GM21526 (cell line): ENCODE measurements around the gene EFCAB11.

ENCODE experiments used
- ATAC-seq: cut with Tn5 transposase; IDR thresholded peaks from one replicate; pipeline ENCODE4 v1.9.1; 2021; ENCODE audit warnings: moderate library complexity; ENCODE audit not compliant: unreplicated experiment, low FRiP score

Gene EFCAB11

GRCh38 chr14:89954070-89955021 is at the start of gene EFCAB11:
Gene EFCAB11 (minus strand): TSS chr14:89954730. CDS start chr14:89954660, 70 bp downstream.
- ATAC-seq, result peak; percentile 85

GRCh38 chr14:90003526-90004307 is 49.2 kb upstream of the EFCAB11 start:
- ATAC-seq, result no peak

- no peak for ATAC-seq
These were observed 46.4 kb upstream of the EFCAB11 start for GRCh38 chr14:90000935-90001334.

- no peak for ATAC-seq
These were observed 42.4 kb upstream of the EFCAB11 start for GRCh38 chr14:89996963-89997362.

GRCh38 chr14:89992273-89992672 is 37.7 kb upstream of the EFCAB11 start:
- no peak for ATAC-seq

GRCh38 chr14:89990623-89991275 is 36.2 kb upstream of the EFCAB11 start:
- no peak for ATAC-seq

- ATAC-seq, result no peak
These were observed 35.7 kb upstream of the EFCAB11 start for GRCh38 chr14:89990218-89990617.

GRCh38 chr14:89988787-89989186 is 34.3 kb upstream of the EFCAB11 start:
- ATAC-seq, result no peak

- ATAC-seq, result no peak
These were observed 32.6 kb upstream of the EFCAB11 start for GRCh38 chr14:89987161-89987475.

- ATAC-seq, result no peak
These were observed 32.1 kb upstream of the EFCAB11 start for GRCh38 chr14:89986462-89987160.

- no peak for ATAC-seq
These were observed 28.8 kb upstream of the EFCAB11 start for GRCh38 chr14:89983375-89983774.

GRCh38 chr14:89978656-89979055 is 24.1 kb upstream of the EFCAB11 start:
- no peak for ATAC-seq

- ATAC-seq, result no peak
These were observed 23.1 kb upstream of the EFCAB11 start for GRCh38 chr14:89977668-89978067.

GRCh38 chr14:89973234-89973823 is 18.8 kb upstream of the EFCAB11 start:
- ATAC-seq, result peak; percentile 53

GRCh38 chr14:89965839-89966238 is 11.3 kb upstream of the EFCAB11 start:
- no peak for ATAC-seq

GRCh38 chr14:89963288-89963978 is 8.9 kb upstream of the EFCAB11 start:
- no peak for ATAC-seq

- ATAC-seq, result no peak
These were observed 6.4 kb upstream of the EFCAB11 start for GRCh38 chr14:89960914-89961313.

GRCh38 chr14:89959853-89960445 is 5.4 kb upstream of the EFCAB11 start:
- no peak for ATAC-seq

GRCh38 chr14:89958966-89959365 is 4.4 kb upstream of the EFCAB11 start:
- ATAC-seq, result no peak
